PC-3 (cell line): ENCODE measurements around the gene ZNF678. TPM values are rescaled to one million over a fixed set of nuclear protein-coding genes. Genes with fewer than 3 reads are reported as not detected.

Experiments
- ATAC-seq: fragments of 200-7000 bp; cut with Tn5 transposase; 2 replicates; pipeline ENCODE4 v1.9.1; 2020; ENCODE audit warnings: mild to moderate bottlenecking, moderate library complexity
- BruUV-seq: library from RNA; stranded (reverse); fragments of 400-500 nt; replicated peaks from 2 replicates; lab custom pipeline; 2021; lab: Mats Ljungman, UMichigan
- CTCF ChIA-PET: fragments of 300-600 bp; sonication (Branson Sonifier 250); formaldehyde crosslinking; loops from one replicate; lab custom pipeline; 2022; ENCODE audit warnings: antibody characterized with exemption; lab: Charles Lee
- POLR2A ChIA-PET: fragments of 300-600 bp; sonication (Branson Sonifier 250); formaldehyde crosslinking; loops from one replicate; lab custom pipeline; 2022; ENCODE audit warnings: antibody characterized with exemption; ENCODE audit not compliant: unreplicated experiment; lab: Charles Lee
- DNase-seq: peaks from one replicate; pipeline ENCODE4 v3.0.0-alpha.2; 2015
- H2AFZ ChIP-seq: fragments of 300-600 bp; sonication (generic); 2 replicates; pipeline ENCODE4 v1.6.0; 2016; ENCODE audit warnings: antibody characterized with exemption, low read length
- H3F3A ChIP-seq: fragments of 300-600 bp; sonication (generic); one replicate; pipeline ENCODE4 v1.6.0; 2017; ENCODE audit warnings: antibody characterized with exemption, low read length, control low read depth, mild to moderate bottlenecking; ENCODE audit not compliant: unreplicated experiment
- H3K27ac ChIP-seq: fragments of 300-600 bp; sonication (generic); 2 replicates; pipeline ENCODE4 v1.5.1; 2016; ENCODE audit warnings: mild to moderate bottlenecking, low read length
- H3K27me3 ChIP-seq: fragments of 300-600 bp; sonication (generic); 2 replicates; pipeline ENCODE4 v1.6.1; 2016; ENCODE audit warnings: low read length, mixed read lengths
- H3K36me3 ChIP-seq: fragments of 300-600 bp; sonication (generic); 2 replicates; pipeline ENCODE4 v1.6.1; 2016; ENCODE audit warnings: low read depth, mixed run types, low read length, mixed read lengths
- H3K4me1 ChIP-seq: fragments of 300-600 bp; sonication (generic); 2 replicates; pipeline ENCODE4 v1.5.1; 2016; ENCODE audit warnings: low read length; ENCODE audit not compliant: insufficient read depth
- H3K4me2 ChIP-seq: fragments of 300-600 bp; sonication (generic); 2 replicates; pipeline ENCODE4 v1.6.0; 2016; ENCODE audit warnings: low read length
- H3K4me3 ChIP-seq: fragments of 300-600 bp; sonication (generic); 2 replicates; pipeline ENCODE4 v1.5.1; 2016; ENCODE audit warnings: mild to moderate bottlenecking, low read length, mixed read lengths
- H3K79me2 ChIP-seq: fragments of 300-600 bp; sonication (generic); 2 replicates; pipeline ENCODE4 v1.6.1; 2017; ENCODE audit warnings: low read length, mixed read lengths
- H3K9ac ChIP-seq: fragments of 300-600 bp; sonication (generic); 2 replicates; pipeline ENCODE4 v1.6.0; 2016; ENCODE audit warnings: mild to moderate bottlenecking, low read length
- H3K9me2 ChIP-seq: fragments of 300-600 bp; sonication (generic); replicated peaks from 2 replicates; pipeline ENCODE4 v1.6.1; 2016; ENCODE audit warnings: mixed run types, low read length, mixed read lengths
- H3K9me3 ChIP-seq: fragments of 300-600 bp; sonication (generic); 2 replicates; pipeline ENCODE4 v1.6.1; 2016; ENCODE audit warnings: low read length, mixed read lengths
- H4K20me1 ChIP-seq: fragments of 300-600 bp; sonication (generic); 2 replicates; pipeline ENCODE4 v1.6.1; 2016; ENCODE audit warnings: low read length, mixed read lengths
- EZH2 ChIP-seq: fragments of 300-600 bp; sonication (generic); IDR thresholded peaks from one replicate; pipeline ENCODE4 v1.6.1; 2017; ENCODE audit warnings: antibody characterized with exemption, mild to moderate bottlenecking, low read length; ENCODE audit not compliant: unreplicated experiment
- EZH2phosphoT487 ChIP-seq: fragments of 300-600 bp; sonication (generic); IDR thresholded peaks from 2 replicates; pipeline ENCODE4 v1.6.1; 2018; ENCODE audit warnings: mild to moderate bottlenecking, antibody characterized with exemption, low read length, borderline replicate concordance
- intact Hi-C: fragments of 100-400 bp; cut with micrococcal nuclease; formaldehyde crosslinking; loops from 2 replicates; pipeline ENCODE4 v1.9.0; 2023
- total RNA-seq: library from RNA; depleted of rRNA; stranded (reverse); fragments of >200 nt; gene quantifications from 2 replicates; pipeline ENCODE4 v1.2.3, GENCODE V29; 2014
- TF ChIP-seq, protein P1 (sequence below): fragments of 300-600 bp; sonication (generic); conservative IDR thresholded peaks from 2 replicates; pipeline ENCODE4 v1.5.1; 2017; ENCODE audit warnings: antibody characterized with exemption, low read depth, mild to moderate bottlenecking, low read length

The ZNF678 gene
- total RNA-seq, 1 experiment from 2014 or later = 22.6 TPM

DNA sequence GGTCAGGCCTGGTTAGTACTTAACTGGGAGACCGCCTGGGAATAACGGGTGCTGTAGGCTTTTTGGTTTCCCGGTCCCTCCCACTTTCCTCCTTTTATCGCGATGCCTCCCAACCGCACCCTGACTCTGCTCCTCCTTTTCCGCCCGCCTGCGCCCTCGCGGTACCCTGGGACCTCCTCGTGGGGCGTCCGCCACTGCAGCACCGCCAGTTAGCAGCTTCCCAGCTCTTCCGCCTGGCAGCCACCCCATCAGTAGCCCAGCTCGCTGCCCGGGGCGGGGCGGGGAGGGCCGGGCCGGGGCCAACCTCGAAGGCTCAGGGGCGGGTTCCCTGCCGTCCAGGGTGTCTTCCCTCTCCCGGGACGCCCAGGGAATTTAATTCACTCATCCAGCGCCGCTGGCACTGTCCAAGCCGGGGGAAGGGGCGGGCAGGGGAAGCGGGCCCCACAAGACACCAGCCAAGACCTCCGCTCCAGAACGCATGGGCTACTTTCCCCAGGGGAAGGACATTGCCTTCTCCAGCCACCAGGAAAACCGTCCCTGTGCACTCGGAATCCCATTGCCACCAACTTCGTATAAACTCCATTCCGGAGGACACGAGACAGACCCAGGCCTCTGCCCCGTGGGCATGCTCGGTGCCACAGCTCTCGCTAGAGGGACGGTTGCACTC lies 2.0 kb upstream of the ZNF678 start:
- intact Hi-C loops = loop anchor here (5.0 to 10.0 kb wide), 2 partner anchors 166 to 543 kb away; partner anchors contain the start of genes C1orf35 and MRPL55
- DNase-seq = no peak
- no TSS peak for BruUV-seq
- Histone ChIP-seq H3K9me3 (0 out of 2 replicates have a peak, but pooled peaks cover 3% of the 10 kb centered on the region), H4K20me1 (no peaks in the 10 kb centered on the region), H3F3A (no peaks in the 10 kb centered on the region), H3K9me2 (no peaks in the 10 kb centered on the region), H3K27ac (no peak overlapping the region), H3K79me2 (peaks cover 26% of the 10 kb centered on the region), H3K36me3 (peaks cover 5% of the 10 kb centered on the region; the same call in 1 of the 2 replicates), H3K9ac (no peak overlapping the region), H2AFZ (no peak overlapping the region), H3K4me2 (no peak overlapping the region), H3K27me3 (no peaks in the 10 kb centered on the region), H3K4me1 (peaks cover 7% of the 10 kb centered on the region; the same call in 1 of the 2 replicates), H3K4me3 (no peak overlapping the region)
- POLR2A ChIA-PET = no interaction called here
- no peak for TF ChIP-seq EZH2
- TF ChIP-seq, protein P1, sequence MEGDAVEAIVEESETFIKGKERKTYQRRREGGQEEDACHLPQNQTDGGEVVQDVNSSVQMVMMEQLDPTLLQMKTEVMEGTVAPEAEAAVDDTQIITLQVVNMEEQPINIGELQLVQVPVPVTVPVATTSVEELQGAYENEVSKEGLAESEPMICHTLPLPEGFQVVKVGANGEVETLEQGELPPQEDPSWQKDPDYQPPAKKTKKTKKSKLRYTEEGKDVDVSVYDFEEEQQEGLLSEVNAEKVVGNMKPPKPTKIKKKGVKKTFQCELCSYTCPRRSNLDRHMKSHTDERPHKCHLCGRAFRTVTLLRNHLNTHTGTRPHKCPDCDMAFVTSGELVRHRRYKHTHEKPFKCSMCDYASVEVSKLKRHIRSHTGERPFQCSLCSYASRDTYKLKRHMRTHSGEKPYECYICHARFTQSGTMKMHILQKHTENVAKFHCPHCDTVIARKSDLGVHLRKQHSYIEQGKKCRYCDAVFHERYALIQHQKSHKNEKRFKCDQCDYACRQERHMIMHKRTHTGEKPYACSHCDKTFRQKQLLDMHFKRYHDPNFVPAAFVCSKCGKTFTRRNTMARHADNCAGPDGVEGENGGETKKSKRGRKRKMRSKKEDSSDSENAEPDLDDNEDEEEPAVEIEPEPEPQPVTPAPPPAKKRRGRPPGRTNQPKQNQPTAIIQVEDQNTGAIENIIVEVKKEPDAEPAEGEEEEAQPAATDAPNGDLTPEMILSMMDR = no peak
- TF ChIP-seq EZH2phosphoT487 = no peak
- CTCF ChIA-PET = no interaction called here
- ATAC-seq = no peak

DNA sequence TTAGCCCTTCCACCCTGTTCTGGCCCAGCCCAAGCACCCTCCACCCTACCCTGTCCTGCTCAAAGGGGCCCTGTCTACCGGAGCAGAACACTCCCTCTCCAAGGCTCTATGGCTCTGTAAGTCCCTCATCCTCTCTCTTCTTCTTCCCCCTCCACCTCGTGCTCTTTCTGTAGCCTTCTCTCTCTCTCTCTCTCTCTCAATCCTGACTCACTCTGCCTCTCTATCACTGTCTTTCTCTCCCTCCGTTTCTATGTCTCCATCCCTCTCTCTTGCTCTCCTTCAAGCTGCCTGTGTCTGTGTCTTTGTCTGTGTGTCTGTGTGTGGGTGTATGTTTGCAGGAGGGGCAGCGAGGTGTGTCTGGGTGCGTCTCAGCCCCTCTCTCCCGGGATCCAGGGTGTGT lies 1.3 kb upstream of the ZNF678 start:
- no peak overlapping the region for H2AFZ ChIP-seq
- POLR2A ChIA-PET = no interaction called here

More for the DNA sequence above, 1.3 kb upstream of the ZNF678 start:
- Histone ChIP-seq H3K4me3 (no peak overlapping the region), H3K36me3 (peaks cover 12% of the 10 kb centered on the region), H3K9ac (no peak overlapping the region), H3K9me2 (no peaks in the 10 kb centered on the region), H3K4me2 (no peak overlapping the region), H3K27me3 (no peaks in the 10 kb centered on the region), H3K4me1 (peaks cover 7% of the 10 kb centered on the region; the same call in 1 of the 2 replicates), H3K9me3 (0 out of 2 replicates have a peak, but pooled peaks cover 3% of the 10 kb centered on the region), H3K27ac (no peak overlapping the region), H4K20me1 (no peaks in the 10 kb centered on the region), H3K79me2 (peaks cover 33% of the 10 kb centered on the region), H3F3A (no peaks in the 10 kb centered on the region)
- TF ChIP-seq EZH2phosphoT487 (no peak), EZH2 (no peak)
- TF ChIP-seq, protein P1 = no peak
- intact Hi-C loops = loop anchor here (5.0 to 10.0 kb wide), 2 partner anchors 165 to 543 kb away; partner anchors contain the start of genes C1orf35 and MRPL55
- no TSS peak for BruUV-seq
- DNase-seq (no peak), ATAC-seq (no peak)
- CTCF ChIA-PET = no interaction called here
